ENCODE results near the gene GNLY. TPM values are rescaled to one million over a fixed set of nuclear protein-coding genes. Genes with fewer than 3 reads are reported as not detected.

The GNLY gene
- total RNA-seq, 2 donors from 2014 or later: not detected

- Histone ChIP-seq H3K4me3 (ENCODE audit: low read length) (no peak overlapping the region), H3K27ac (ENCODE audit: low read depth, low read length) (no peak overlapping the region), H3K27me3 (ENCODE audit: control insufficient read depth, insufficient read depth, low read length, poor library complexity, severe bottlenecking) (peaks cover 15% of the 10 kb centered on the region), H3K9me3 (ENCODE audit: control insufficient read depth, low read length) (no peaks in the 10 kb centered on the region), H3K36me3 (ENCODE audit: control insufficient read depth, insufficient read depth, low read length) (no peaks in the 10 kb centered on the region), H3K4me1 (ENCODE audit: control insufficient read depth, insufficient read depth, low read length) (no peaks in the 10 kb centered on the region), H3K9ac (ENCODE audit: extremely low read depth, low read length, poor library complexity, severe bottlenecking) (no peak overlapping the region)
- H3K27ac Mint-ChIP-seq: no peak overlapping the region
- H3K4me1 Mint-ChIP-seq: no peaks in the 10 kb centered on the region
- WGBS, 2 experiments (ENCODE audit: insufficient coverage in 1 of 2, insufficient read length in 1 of 2): 100% methylated on average over 2 of the region's 2 CpGs; no CpG with 5 or more reads in 1 of the 2 experiments
- H3K4me3 Mint-ChIP-seq: no peak overlapping the region
- no peak for TF ChIP-seq CTCF (conservative IDR thresholded peaks at IDR 0.05)
- DNase-seq: peak; percentile 36
- H3K9me3 Mint-ChIP-seq: no peaks in the 10 kb centered on the region
- H3K36me3 Mint-ChIP-seq (ENCODE audit: low read depth): no peaks in the 10 kb centered on the region
- peaks cover 15% of the 10 kb centered on the region for H3K27me3 Mint-ChIP-seq (ENCODE audit: insufficient read depth)
Observed at GRCh38 chr2:85680707-85681371, 13.3 kb upstream of the GNLY start.

DNA sequence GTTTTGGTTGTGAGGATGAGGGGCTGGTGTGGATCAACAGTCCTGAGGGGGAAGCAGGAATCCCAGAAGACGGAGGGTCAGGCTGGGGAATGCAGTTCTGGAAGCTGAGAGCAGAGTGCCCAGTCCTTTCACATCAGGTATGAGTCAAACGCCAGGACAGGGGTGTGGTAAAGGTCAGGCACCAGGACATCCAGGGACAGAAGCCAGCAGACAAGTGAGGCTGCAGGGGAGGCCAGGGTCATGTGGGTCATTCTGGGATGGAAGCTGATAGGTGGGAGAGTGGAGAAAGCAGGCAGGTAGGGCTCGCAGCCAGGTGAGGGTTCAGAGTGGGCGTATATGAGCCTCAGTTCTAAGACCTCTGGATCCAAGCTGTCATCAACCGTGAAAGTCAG, 12.8 kb upstream of the GNLY start:
- Mint-ChIP-seq H3K4me1 (no peaks in the 10 kb centered on the region), H3K36me3 (ENCODE audit: low read depth) (no peaks in the 10 kb centered on the region), H3K27ac (no peak overlapping the region), H3K27me3 (ENCODE audit: insufficient read depth) (peaks cover 15% of the 10 kb centered on the region), H3K9me3 (no peaks in the 10 kb centered on the region), H3K4me3 (no peak overlapping the region)
- H3K9me3 ChIP-seq (ENCODE audit: control insufficient read depth, low read length): no peaks in the 10 kb centered on the region
- TF ChIP-seq CTCF (conservative IDR thresholded peaks at IDR 0.05): no peak
- H3K4me1 ChIP-seq (ENCODE audit: control insufficient read depth, insufficient read depth, low read length): no peaks in the 10 kb centered on the region
- no peak overlapping the region for H3K4me3 ChIP-seq (ENCODE audit: low read length)
- WGBS, 2 experiments (ENCODE audit: insufficient coverage in 1 of 2, insufficient read length in 1 of 2): 77 to 85% methylated on average over 5 of the region's 5 CpGs
- DNase-seq: peak; percentile 39
- H3K27ac ChIP-seq (ENCODE audit: low read depth, low read length): no peak overlapping the region
- no peak overlapping the region for H3K9ac ChIP-seq (ENCODE audit: extremely low read depth, low read length, poor library complexity, severe bottlenecking)
- H3K27me3 ChIP-seq (ENCODE audit: control insufficient read depth, insufficient read depth, low read length, poor library complexity, severe bottlenecking): peaks cover 15% of the 10 kb centered on the region
- H3K36me3 ChIP-seq (ENCODE audit: control insufficient read depth, insufficient read depth, low read length): no peaks in the 10 kb centered on the region

DNA sequence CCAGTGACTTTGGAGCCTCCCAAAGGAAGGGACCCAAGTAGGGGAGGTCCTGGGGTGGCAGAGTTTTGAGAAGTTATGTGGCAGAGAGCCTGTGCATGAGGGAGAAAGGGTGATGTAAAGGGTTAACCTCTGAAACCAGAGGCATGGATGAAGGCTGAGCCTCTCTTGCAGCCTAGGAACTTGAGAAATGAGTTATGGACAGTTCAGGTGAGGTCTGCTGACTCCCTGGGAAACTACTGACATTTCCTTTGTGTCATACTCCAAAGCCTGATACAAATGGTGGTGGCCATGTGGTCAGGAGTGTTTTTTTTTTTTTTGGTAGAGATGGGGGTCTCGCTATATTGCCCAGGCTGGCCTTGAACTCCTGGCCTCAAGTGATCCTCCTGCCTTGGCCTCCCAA, 12.4 kb upstream of the GNLY start:
- H3K27me3 Mint-ChIP-seq (ENCODE audit: insufficient read depth): peaks cover 15% of the 10 kb centered on the region
- TF ChIP-seq CTCF (conservative IDR thresholded peaks at IDR 0.05): no peak

More for the DNA sequence above, 12.4 kb upstream of the GNLY start:
- H3K27me3 ChIP-seq (ENCODE audit: control insufficient read depth, insufficient read depth, low read length, poor library complexity, severe bottlenecking): peaks cover 15% of the 10 kb centered on the region
- no peak overlapping the region for H3K9ac ChIP-seq (ENCODE audit: extremely low read depth, low read length, poor library complexity, severe bottlenecking)
- H3K9me3 Mint-ChIP-seq: no peaks in the 10 kb centered on the region
- no peaks in the 10 kb centered on the region for H3K36me3 ChIP-seq (ENCODE audit: control insufficient read depth, insufficient read depth, low read length)
- H3K27ac Mint-ChIP-seq: no peak overlapping the region
- 80 to 93% methylated on average over 1 of the region's 1 CpG for WGBS, 2 experiments (ENCODE audit: insufficient coverage in 1 of 2, insufficient read length in 1 of 2)
- no peaks in the 10 kb centered on the region for H3K4me1 Mint-ChIP-seq
- H3K4me3 Mint-ChIP-seq: no peak overlapping the region
- H3K36me3 Mint-ChIP-seq (ENCODE audit: low read depth): no peaks in the 10 kb centered on the region
- DNase-seq: no peak
- H3K4me3 ChIP-seq (ENCODE audit: low read length): no peak overlapping the region
- no peak overlapping the region for H3K27ac ChIP-seq (ENCODE audit: low read depth, low read length)
- H3K9me3 ChIP-seq (ENCODE audit: control insufficient read depth, low read length): no peaks in the 10 kb centered on the region
- no peaks in the 10 kb centered on the region for H3K4me1 ChIP-seq (ENCODE audit: control insufficient read depth, insufficient read depth, low read length)

Measured in endodermal cell (in vitro differentiated cells).